ENCODE data around the gene VWC2.

- TF ChIP-seq CTCF (IDR thresholded peaks at IDR 0.05) (no peak), POLR2A (IDR thresholded peaks at IDR 0.05) (no peak)
Measured at GRCh38 chr7:49724071-49724470, 49.4 kb upstream of the VWC2 start.

Measured in lower leg skin (tissue), 3 donors.